WTC11 (cell line): ENCODE data around the gene MMP13. TPM values are rescaled to one million over a fixed set of nuclear protein-coding genes. Genes with fewer than 3 reads are reported as not detected.

Experiments
- ATAC-seq: fragments of 200-7000 bp; cut with Tn5 transposase; 2 replicates; pipeline ENCODE4 v1.10.0; 2021; ENCODE audit warnings: mild to moderate bottlenecking, moderate library complexity
- CTCF ChIA-PET: fragments of 300-600 bp; sonication (Branson Sonifier 250); formaldehyde crosslinking; loops from one replicate; lab custom pipeline; 2021; ENCODE audit warnings: antibody characterized with exemption; lab: Charles Lee
- POLR2A ChIA-PET: fragments of 350-600 bp; sonication (Branson Sonifier 250); formaldehyde crosslinking; loops from one replicate; lab custom pipeline; 2021; ENCODE audit warnings: antibody characterized with exemption; lab: Charles Lee
- DNase-seq: peaks from one replicate; pipeline ENCODE4 v3.0.0; 2021; ENCODE audit warnings: low spot score
- H3K27ac Mint-ChIP-seq: 2 replicates; pipeline ENCODE4 v1.8.0; 2021; ENCODE audit warnings: mixed read lengths
- H3K27me3 Mint-ChIP-seq: 2 replicates; pipeline ENCODE4 v1.8.0; 2021; ENCODE audit warnings: low read depth, mild to moderate bottlenecking, moderate library complexity, mixed read lengths
- H3K36me3 Mint-ChIP-seq: 2 replicates; pipeline ENCODE4 v1.8.0; 2021; ENCODE audit warnings: mixed read lengths
- H3K4me1 Mint-ChIP-seq: 2 replicates; pipeline ENCODE4 v1.8.0; 2022; ENCODE audit warnings: mixed read lengths
- H3K4me3 Mint-ChIP-seq: 2 replicates; pipeline ENCODE4 v1.8.0; 2021; ENCODE audit warnings: mild to moderate bottlenecking, moderate library complexity, mixed read lengths
- H3K9me3 Mint-ChIP-seq: 2 replicates; pipeline ENCODE4 v1.8.0; 2021; ENCODE audit warnings: mixed read lengths
- ATF1 ChIP-seq: sonication (generic); formaldehyde crosslinking; IDR thresholded peaks from 2 replicates; pipeline ENCODE4 v1.8.1; 2023; ENCODE audit warnings: mild to moderate bottlenecking, moderate library complexity, missing genetic modification reagents
- CREM ChIP-seq: sonication (generic); formaldehyde crosslinking; IDR thresholded peaks from 2 replicates; pipeline ENCODE4 v1.8.1; 2022; ENCODE audit warnings: mild to moderate bottlenecking, missing genetic modification reagents, moderate library complexity
- ELF4 ChIP-seq: sonication (generic); formaldehyde crosslinking; IDR thresholded peaks from 2 replicates; pipeline ENCODE4 v1.8.1; 2022; ENCODE audit warnings: low read depth, mild to moderate bottlenecking, moderate library complexity, missing genetic modification reagents
- ESRRA ChIP-seq: sonication (generic); formaldehyde crosslinking; IDR thresholded peaks from 2 replicates; pipeline ENCODE4 v1.8.1; 2022; ENCODE audit warnings: mild to moderate bottlenecking, missing genetic modification reagents, borderline replicate concordance
- NR1H2 ChIP-seq: sonication (generic); formaldehyde crosslinking; IDR thresholded peaks from 2 replicates; pipeline ENCODE4 v1.9.0; 2021; ENCODE audit warnings: mild to moderate bottlenecking, moderate library complexity, missing genetic modification reagents
- SMAD3 ChIP-seq: sonication (generic); formaldehyde crosslinking; IDR thresholded peaks from 2 replicates; pipeline ENCODE4 v1.8.0; 2022; ENCODE audit warnings: missing genetic modification reagents, mild to moderate bottlenecking, borderline replicate concordance
- ZNF263 ChIP-seq: sonication (generic); formaldehyde crosslinking; IDR thresholded peaks from 2 replicates; pipeline ENCODE4 v1.8.1; 2022; ENCODE audit warnings: low read depth, mild to moderate bottlenecking, moderate library complexity, missing genetic modification reagents
- total RNA-seq: library from RNA; stranded (reverse); gene quantifications from 3 replicates; pipeline ENCODE4 v1.2.3, GENCODE V29; 2021
- TF ChIP-seq, protein P1 (sequence below): sonication (generic); formaldehyde crosslinking; IDR thresholded peaks from 2 replicates; pipeline ENCODE4 v1.8.1; 2023; ENCODE audit warnings: mild to moderate bottlenecking, missing genetic modification reagents, moderate library complexity
- TF ChIP-seq, protein P2 (sequence below): sonication (generic); formaldehyde crosslinking; IDR thresholded peaks from 2 replicates; pipeline ENCODE4 v1.8.1; 2022; ENCODE audit warnings: missing genetic modification reagents, borderline replicate concordance
- TF ChIP-seq, protein P3 (sequence below): fragments of 250-450 bp; sonication (Bioruptor Pico); IDR thresholded peaks from 2 replicates; pipeline ENCODE4 v2.1.2; 2022; ENCODE audit warnings: mild to moderate bottlenecking, moderate library complexity
- TF ChIP-seq, protein P4 (sequence below): fragments of 250-450 bp; sonication (Bioruptor Pico); conservative IDR thresholded peaks from 2 replicates; pipeline ENCODE4 v1.9.0; 2021; ENCODE audit warnings: mild to moderate bottlenecking
- TF ChIP-seq, protein P5 (sequence below): sonication (generic); formaldehyde crosslinking; IDR thresholded peaks from 2 replicates; pipeline ENCODE4 v1.8.0; 2023; ENCODE audit warnings: mild to moderate bottlenecking, missing genetic modification reagents
- TF ChIP-seq, protein P6 (sequence below): sonication (generic); formaldehyde crosslinking; IDR thresholded peaks from 2 replicates; pipeline ENCODE4 v1.8.1; 2022; ENCODE audit warnings: mild to moderate bottlenecking, missing genetic modification reagents, moderate library complexity, borderline replicate concordance
- TF ChIP-seq, protein P7 (sequence below): sonication (generic); formaldehyde crosslinking; IDR thresholded peaks from 2 replicates; pipeline ENCODE4 v1.8.0; 2023; ENCODE audit warnings: missing genetic modification reagents, mild to moderate bottlenecking, borderline replicate concordance
- TF ChIP-seq, protein P8 (sequence below): sonication (generic); formaldehyde crosslinking; IDR thresholded peaks from 2 replicates; pipeline ENCODE4 v1.8.1; 2023; ENCODE audit warnings: mild to moderate bottlenecking, missing genetic modification reagents
- TF ChIP-seq, protein P9 (sequence below): sonication (generic); formaldehyde crosslinking; IDR thresholded peaks from 2 replicates; pipeline ENCODE4 v1.8.0; 2022; ENCODE audit warnings: mild to moderate bottlenecking, missing genetic modification reagents
- TF ChIP-seq, protein P10 (sequence below): sonication (generic); formaldehyde crosslinking; conservative IDR thresholded peaks from 2 replicates; pipeline ENCODE4 v1.8.1; 2022; ENCODE audit warnings: mild to moderate bottlenecking, missing genetic modification reagents

Gene MMP13
- total RNA-seq, 1 experiment from 2014 or later: not detected

DNA sequence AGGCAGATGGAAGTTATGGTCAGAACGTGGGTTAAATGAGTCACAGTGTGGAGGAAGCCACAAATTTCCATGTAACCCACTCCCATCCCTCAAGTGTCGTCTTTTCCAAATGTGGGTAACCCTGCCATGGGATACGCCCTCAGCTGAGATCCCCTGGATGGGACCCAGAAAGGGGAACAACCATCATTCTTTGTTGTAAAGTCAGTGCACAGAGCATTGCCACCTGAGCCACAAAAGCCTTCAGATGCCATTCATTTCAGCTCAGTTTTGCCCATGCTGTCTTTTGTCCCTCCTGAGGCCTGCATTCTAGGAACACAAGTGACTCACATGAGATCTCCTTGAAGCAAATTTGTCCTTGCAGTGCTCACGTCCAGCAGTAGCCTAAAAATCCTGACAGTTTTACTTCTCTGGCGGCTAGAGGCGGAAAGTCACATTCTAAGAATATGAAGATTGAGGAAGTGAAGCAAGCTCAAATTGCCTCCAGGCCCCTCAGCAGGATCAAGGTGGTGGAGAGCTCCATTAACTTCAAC, 30.6 kb downstream of the MMP13 start:
- no peak for ATAC-seq
- ChIA-PET POLR2A (interaction anchor here (1.0 kb wide), 1 partner anchor 8 kb away, joined by 4 read pairs; no protein-coding TSS in a partner anchor), CTCF (interaction anchor here (1.0 to 4.6 kb wide), 3 partner anchors 10 to 94 kb away, joined by 3 to 34 read pairs (median 4); no protein-coding TSS in a partner anchor)
- Mint-ChIP-seq H3K36me3 (no peaks in the 10 kb centered on the region), H3K9me3 (no peaks in the 10 kb centered on the region), H3K27me3 (no peaks in the 10 kb centered on the region), H3K4me3 (no peak overlapping the region), H3K27ac (no peak overlapping the region), H3K4me1 (no peaks in the 10 kb centered on the region)
- DNase-seq: no peak
- TF ChIP-seq, protein P1, sequence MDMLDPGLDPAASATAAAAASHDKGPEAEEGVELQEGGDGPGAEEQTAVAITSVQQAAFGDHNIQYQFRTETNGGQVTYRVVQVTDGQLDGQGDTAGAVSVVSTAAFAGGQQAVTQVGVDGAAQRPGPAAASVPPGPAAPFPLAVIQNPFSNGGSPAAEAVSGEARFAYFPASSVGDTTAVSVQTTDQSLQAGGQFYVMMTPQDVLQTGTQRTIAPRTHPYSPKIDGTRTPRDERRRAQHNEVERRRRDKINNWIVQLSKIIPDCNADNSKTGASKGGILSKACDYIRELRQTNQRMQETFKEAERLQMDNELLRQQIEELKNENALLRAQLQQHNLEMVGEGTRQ (CRISPR knock-in tag): no peak
- TF ChIP-seq CREM (no peak), SMAD3 (no peak), ZNF263 (CRISPR knock-in tag) (no peak), NR1H2 (CRISPR knock-in tag) (no peak), ELF4 (CRISPR knock-in tag) (no peak), ESRRA (CRISPR knock-in tag) (no peak), ATF1 (CRISPR knock-in tag) (no peak)
- TF ChIP-seq, protein P2, sequence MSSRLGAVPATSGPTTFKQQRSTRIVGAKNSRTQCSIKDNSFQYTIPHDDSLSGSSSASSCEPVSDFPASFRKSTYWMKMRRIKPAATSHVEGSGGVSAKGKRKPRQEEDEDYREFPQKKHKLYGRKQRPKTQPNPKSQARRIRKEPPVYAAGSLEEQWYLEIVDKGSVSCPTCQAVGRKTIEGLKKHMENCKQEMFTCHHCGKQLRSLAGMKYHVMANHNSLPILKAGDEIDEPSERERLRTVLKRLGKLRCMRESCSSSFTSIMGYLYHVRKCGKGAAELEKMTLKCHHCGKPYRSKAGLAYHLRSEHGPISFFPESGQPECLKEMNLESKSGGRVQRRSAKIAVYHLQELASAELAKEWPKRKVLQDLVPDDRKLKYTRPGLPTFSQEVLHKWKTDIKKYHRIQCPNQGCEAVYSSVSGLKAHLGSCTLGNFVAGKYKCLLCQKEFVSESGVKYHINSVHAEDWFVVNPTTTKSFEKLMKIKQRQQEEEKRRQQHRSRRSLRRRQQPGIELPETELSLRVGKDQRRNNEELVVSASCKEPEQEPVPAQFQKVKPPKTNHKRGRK (CRISPR knock-in tag): no peak
- TF ChIP-seq, protein P3, sequence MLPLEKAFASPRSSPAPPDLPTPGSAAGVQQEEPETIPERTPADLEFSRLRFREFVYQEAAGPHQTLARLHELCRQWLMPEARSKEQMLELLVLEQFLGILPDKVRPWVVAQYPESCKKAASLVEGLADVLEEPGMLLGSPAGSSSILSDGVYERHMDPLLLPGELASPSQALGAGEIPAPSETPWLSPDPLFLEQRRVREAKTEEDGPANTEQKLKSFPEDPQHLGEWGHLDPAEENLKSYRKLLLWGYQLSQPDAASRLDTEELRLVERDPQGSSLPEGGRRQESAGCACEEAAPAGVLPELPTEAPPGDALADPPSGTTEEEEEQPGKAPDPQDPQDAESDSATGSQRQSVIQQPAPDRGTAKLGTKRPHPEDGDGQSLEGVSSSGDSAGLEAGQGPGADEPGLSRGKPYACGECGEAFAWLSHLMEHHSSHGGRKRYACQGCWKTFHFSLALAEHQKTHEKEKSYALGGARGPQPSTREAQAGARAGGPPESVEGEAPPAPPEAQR (CRISPR knock-in tag): no peak
- TF ChIP-seq, protein P4, sequence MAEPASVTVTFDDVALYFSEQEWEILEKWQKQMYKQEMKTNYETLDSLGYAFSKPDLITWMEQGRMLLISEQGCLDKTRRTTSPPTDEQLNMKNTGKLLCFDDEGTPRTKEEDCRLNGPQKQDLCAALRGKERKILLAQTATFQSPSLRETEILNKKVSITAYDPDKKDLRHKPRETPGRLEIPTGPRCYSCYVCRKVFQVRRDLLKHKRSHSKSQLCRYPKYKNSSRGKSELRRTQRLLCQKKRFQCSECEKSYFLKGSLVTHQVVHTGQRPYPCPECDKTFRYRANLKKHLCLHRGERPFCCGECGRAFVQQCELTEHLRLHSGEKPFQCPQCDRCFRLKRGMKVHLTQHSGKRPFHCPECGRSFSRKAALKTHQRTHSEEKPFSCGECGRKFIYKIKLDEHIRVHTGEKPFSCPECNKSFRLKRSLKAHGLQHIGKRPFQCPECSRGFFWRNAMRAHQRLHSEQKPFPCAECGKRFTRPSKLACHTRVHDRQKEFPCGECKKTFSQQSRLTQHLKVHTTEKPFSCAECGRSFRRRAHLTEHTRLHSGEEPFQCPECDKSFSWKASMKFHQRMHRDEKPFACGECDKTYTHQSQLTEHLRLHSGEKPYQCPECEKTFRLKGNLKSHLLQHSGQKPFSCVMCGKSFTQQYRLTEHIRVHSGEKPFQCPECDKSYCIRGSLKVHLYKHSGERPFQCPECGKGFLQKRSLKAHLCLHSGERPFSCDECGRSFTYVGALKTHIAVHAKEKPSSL (CRISPR knock-in tag): no peak
- TF ChIP-seq, protein P5, sequence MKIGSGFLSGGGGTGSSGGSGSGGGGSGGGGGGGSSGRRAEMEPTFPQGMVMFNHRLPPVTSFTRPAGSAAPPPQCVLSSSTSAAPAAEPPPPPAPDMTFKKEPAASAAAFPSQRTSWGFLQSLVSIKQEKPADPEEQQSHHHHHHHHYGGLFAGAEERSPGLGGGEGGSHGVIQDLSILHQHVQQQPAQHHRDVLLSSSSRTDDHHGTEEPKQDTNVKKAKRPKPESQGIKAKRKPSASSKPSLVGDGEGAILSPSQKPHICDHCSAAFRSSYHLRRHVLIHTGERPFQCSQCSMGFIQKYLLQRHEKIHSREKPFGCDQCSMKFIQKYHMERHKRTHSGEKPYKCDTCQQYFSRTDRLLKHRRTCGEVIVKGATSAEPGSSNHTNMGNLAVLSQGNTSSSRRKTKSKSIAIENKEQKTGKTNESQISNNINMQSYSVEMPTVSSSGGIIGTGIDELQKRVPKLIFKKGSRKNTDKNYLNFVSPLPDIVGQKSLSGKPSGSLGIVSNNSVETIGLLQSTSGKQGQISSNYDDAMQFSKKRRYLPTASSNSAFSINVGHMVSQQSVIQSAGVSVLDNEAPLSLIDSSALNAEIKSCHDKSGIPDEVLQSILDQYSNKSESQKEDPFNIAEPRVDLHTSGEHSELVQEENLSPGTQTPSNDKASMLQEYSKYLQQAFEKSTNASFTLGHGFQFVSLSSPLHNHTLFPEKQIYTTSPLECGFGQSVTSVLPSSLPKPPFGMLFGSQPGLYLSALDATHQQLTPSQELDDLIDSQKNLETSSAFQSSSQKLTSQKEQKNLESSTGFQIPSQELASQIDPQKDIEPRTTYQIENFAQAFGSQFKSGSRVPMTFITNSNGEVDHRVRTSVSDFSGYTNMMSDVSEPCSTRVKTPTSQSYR (CRISPR knock-in tag): no peak
- TF ChIP-seq, protein P6, sequence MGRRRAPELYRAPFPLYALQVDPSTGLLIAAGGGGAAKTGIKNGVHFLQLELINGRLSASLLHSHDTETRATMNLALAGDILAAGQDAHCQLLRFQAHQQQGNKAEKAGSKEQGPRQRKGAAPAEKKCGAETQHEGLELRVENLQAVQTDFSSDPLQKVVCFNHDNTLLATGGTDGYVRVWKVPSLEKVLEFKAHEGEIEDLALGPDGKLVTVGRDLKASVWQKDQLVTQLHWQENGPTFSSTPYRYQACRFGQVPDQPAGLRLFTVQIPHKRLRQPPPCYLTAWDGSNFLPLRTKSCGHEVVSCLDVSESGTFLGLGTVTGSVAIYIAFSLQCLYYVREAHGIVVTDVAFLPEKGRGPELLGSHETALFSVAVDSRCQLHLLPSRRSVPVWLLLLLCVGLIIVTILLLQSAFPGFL: no peak
- TF ChIP-seq, protein P7, sequence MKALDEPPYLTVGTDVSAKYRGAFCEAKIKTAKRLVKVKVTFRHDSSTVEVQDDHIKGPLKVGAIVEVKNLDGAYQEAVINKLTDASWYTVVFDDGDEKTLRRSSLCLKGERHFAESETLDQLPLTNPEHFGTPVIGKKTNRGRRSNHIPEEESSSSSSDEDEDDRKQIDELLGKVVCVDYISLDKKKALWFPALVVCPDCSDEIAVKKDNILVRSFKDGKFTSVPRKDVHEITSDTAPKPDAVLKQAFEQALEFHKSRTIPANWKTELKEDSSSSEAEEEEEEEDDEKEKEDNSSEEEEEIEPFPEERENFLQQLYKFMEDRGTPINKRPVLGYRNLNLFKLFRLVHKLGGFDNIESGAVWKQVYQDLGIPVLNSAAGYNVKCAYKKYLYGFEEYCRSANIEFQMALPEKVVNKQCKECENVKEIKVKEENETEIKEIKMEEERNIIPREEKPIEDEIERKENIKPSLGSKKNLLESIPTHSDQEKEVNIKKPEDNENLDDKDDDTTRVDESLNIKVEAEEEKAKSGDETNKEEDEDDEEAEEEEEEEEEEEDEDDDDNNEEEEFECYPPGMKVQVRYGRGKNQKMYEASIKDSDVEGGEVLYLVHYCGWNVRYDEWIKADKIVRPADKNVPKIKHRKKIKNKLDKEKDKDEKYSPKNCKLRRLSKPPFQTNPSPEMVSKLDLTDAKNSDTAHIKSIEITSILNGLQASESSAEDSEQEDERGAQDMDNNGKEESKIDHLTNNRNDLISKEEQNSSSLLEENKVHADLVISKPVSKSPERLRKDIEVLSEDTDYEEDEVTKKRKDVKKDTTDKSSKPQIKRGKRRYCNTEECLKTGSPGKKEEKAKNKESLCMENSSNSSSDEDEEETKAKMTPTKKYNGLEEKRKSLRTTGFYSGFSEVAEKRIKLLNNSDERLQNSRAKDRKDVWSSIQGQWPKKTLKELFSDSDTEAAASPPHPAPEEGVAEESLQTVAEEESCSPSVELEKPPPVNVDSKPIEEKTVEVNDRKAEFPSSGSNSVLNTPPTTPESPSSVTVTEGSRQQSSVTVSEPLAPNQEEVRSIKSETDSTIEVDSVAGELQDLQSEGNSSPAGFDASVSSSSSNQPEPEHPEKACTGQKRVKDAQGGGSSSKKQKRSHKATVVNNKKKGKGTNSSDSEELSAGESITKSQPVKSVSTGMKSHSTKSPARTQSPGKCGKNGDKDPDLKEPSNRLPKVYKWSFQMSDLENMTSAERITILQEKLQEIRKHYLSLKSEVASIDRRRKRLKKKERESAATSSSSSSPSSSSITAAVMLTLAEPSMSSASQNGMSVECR (CRISPR knock-in tag): no peak
- TF ChIP-seq, protein P8, sequence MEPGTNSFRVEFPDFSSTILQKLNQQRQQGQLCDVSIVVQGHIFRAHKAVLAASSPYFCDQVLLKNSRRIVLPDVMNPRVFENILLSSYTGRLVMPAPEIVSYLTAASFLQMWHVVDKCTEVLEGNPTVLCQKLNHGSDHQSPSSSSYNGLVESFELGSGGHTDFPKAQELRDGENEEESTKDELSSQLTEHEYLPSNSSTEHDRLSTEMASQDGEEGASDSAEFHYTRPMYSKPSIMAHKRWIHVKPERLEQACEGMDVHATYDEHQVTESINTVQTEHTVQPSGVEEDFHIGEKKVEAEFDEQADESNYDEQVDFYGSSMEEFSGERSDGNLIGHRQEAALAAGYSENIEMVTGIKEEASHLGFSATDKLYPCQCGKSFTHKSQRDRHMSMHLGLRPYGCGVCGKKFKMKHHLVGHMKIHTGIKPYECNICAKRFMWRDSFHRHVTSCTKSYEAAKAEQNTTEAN (CRISPR knock-in tag): no peak
- TF ChIP-seq, protein P9, sequence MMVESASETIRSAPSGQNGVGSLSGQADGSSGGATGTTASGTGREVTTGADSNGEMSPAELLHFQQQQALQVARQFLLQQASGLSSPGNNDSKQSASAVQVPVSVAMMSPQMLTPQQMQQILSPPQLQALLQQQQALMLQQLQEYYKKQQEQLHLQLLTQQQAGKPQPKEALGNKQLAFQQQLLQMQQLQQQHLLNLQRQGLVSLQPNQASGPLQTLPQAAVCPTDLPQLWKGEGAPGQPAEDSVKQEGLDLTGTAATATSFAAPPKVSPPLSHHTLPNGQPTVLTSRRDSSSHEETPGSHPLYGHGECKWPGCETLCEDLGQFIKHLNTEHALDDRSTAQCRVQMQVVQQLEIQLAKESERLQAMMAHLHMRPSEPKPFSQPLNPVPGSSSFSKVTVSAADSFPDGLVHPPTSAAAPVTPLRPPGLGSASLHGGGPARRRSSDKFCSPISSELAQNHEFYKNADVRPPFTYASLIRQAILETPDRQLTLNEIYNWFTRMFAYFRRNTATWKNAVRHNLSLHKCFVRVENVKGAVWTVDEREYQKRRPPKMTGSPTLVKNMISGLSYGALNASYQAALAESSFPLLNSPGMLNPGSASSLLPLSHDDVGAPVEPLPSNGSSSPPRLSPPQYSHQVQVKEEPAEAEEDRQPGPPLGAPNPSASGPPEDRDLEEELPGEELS (CRISPR knock-in tag): no peak
- TF ChIP-seq, protein P10, sequence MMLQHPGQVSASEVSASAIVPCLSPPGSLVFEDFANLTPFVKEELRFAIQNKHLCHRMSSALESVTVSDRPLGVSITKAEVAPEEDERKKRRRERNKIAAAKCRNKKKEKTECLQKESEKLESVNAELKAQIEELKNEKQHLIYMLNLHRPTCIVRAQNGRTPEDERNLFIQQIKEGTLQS: no peak
